PC-9 (cell line): Measurements from ENCODE around the gene ADAMTS6. TPM values are rescaled to one million over a fixed set of nuclear protein-coding genes. Genes with fewer than 3 reads are reported as not detected.

Source experiments
- BruUV-seq: library from RNA; stranded (reverse); fragments of 400-500 nt; replicated peaks from 2 replicates; lab custom pipeline; 2021; lab: Mats Ljungman, UMichigan
- CTCF ChIA-PET: fragments of 300-600 bp; sonication (Branson Sonifier 250); formaldehyde crosslinking; loops from one replicate; lab custom pipeline; 2022; ENCODE audit warnings: antibody characterized with exemption; lab: Charles Lee
- POLR2A ChIA-PET: fragments of 300-600 bp; sonication (Branson Sonifier 250); formaldehyde crosslinking; loops from one replicate; lab custom pipeline; 2022; ENCODE audit warnings: antibody characterized with exemption; ENCODE audit not compliant: unreplicated experiment; lab: Charles Lee
- DNase-seq, 2 experiments: peaks; one replicate each; pipeline versions ENCODE4 v3.0.0 to v3.0.0-alpha.2; 2015 to 2022; ENCODE audit warnings: mixed read lengths in 1 of 2
- H2AFZ ChIP-seq: fragments of 200-600 bp; sonication (generic); 2 replicates; pipeline ENCODE4 v1.8.1; 2017; ENCODE audit warnings: antibody characterized with exemption
- H3F3A ChIP-seq: fragments of 200-600 bp; sonication (generic); 2 replicates; pipeline ENCODE4 v1.8.1; 2017; ENCODE audit warnings: antibody characterized with exemption, mild to moderate bottlenecking, low read depth; ENCODE audit not compliant: insufficient read depth
- H3K27ac ChIP-seq: fragments of 200-600 bp; sonication (generic); 2 replicates; pipeline ENCODE4 v1.6.1; 2016; ENCODE audit warnings: mixed run types
- H3K27me3 ChIP-seq: fragments of 200-600 bp; sonication (generic); 2 replicates; pipeline ENCODE4 v1.6.1; 2016; ENCODE audit warnings: low read depth, mixed run types; ENCODE audit not compliant: insufficient read depth
- H3K36me3 ChIP-seq: fragments of 200-600 bp; sonication (generic); 2 replicates; pipeline ENCODE4 v1.6.1; 2016; ENCODE audit warnings: low read depth, mixed run types
- H3K4me1 ChIP-seq: fragments of 200-600 bp; sonication (generic); replicated peaks from 2 replicates; pipeline ENCODE4 v1.6.1; 2016; ENCODE audit warnings: mixed run types; ENCODE audit not compliant: insufficient read depth
- H3K4me2 ChIP-seq: fragments of 200-600 bp; sonication (generic); 2 replicates; pipeline ENCODE4 v1.6.1; 2017; ENCODE audit warnings: mixed run types
- H3K4me3 ChIP-seq: fragments of 200-600 bp; sonication (generic); 2 replicates; pipeline ENCODE4 v1.6.1; 2016; ENCODE audit warnings: mixed run types
- H3K79me2 ChIP-seq: fragments of 200-600 bp; sonication (generic); 2 replicates; pipeline ENCODE4 v1.6.1; 2017; ENCODE audit warnings: low read depth, mixed run types
- H3K9me2 ChIP-seq: fragments of 200-600 bp; sonication (generic); 2 replicates; pipeline ENCODE4 v1.8.1; 2017; ENCODE audit warnings: mild to moderate bottlenecking; ENCODE audit not compliant: insufficient read depth
- H3K9me3 ChIP-seq: fragments of 200-600 bp; sonication (generic); 2 replicates; pipeline ENCODE4 v1.8.1; 2016; ENCODE audit warnings: low read depth; ENCODE audit not compliant: insufficient read depth
- H4K20me1 ChIP-seq: fragments of 200-600 bp; sonication (generic); 2 replicates; pipeline ENCODE4 v1.8.1; 2017; ENCODE audit not compliant: insufficient read depth
- CTCF ChIP-seq: fragments of 200-600 bp; sonication (generic); conservative IDR thresholded peaks from 2 replicates; pipeline ENCODE4 v1.6.1; 2017; ENCODE audit warnings: mixed run types, antibody characterized with exemption, mild to moderate bottlenecking, moderate library complexity
- EZH2 ChIP-seq: fragments of 200-600 bp; sonication (generic); IDR thresholded peaks from 2 replicates; pipeline ENCODE4 v1.8.0; 2017; ENCODE audit warnings: antibody characterized with exemption, low read depth
- intact Hi-C: fragments of 100-400 bp; cut with micrococcal nuclease; formaldehyde crosslinking; loops from one replicate; pipeline ENCODE4 v1.10.0; 2022; ENCODE audit not compliant: unreplicated experiment
- total RNA-seq: library from RNA; stranded (reverse); gene quantifications from 2 replicates; pipeline ENCODE4 v1.2.3, GENCODE V29; 2021

ADAMTS6 gene
- total RNA-seq, 1 experiment from 2014 or later = 1.4 TPM

GRCh38 chr5:65117525-65117924 lies 364.2 kb downstream of the ADAMTS6 start:
- no peak overlapping the region for H3K4me2 ChIP-seq
- H3K79me2 ChIP-seq = no peaks in the 10 kb centered on the region
- ChIA-PET CTCF (no interaction called here), POLR2A (no interaction called here)
- TF ChIP-seq CTCF = no peak
- H3K36me3 ChIP-seq = no peaks in the 10 kb centered on the region
- intact Hi-C loops = no loop called here
- no peaks in the 10 kb centered on the region for H4K20me1 ChIP-seq
- no peak for DNase-seq
- no TSS peak for BruUV-seq
- H3F3A ChIP-seq = no peaks in the 10 kb centered on the region
- H3K27me3 ChIP-seq = no peaks in the 10 kb centered on the region
- H3K9me3 ChIP-seq = peaks cover 7% of the 10 kb centered on the region
- no peaks in the 10 kb centered on the region for H3K4me1 ChIP-seq
- H3K9me2 ChIP-seq = no peaks in the 10 kb centered on the region
- H3K27ac ChIP-seq = no peak overlapping the region
- no peak overlapping the region for H2AFZ ChIP-seq
- H3K4me3 ChIP-seq = no peak overlapping the region

GRCh38 chr5:65113771-65114170 lies 367.9 kb downstream of the ADAMTS6 start:
- H3F3A ChIP-seq = no peaks in the 10 kb centered on the region
- intact Hi-C loops = no loop called here
- no peak overlapping the region for H3K4me3 ChIP-seq
- H3K9me2 ChIP-seq = no peaks in the 10 kb centered on the region; the same call in 1 of the 2 replicates
- H3K4me1 ChIP-seq = no peaks in the 10 kb centered on the region
- no peaks in the 10 kb centered on the region for H3K27me3 ChIP-seq
- BruUV-seq = no TSS peak
- H2AFZ ChIP-seq = no peak overlapping the region
- H3K4me2 ChIP-seq = no peak overlapping the region
- no peaks in the 10 kb centered on the region for H3K79me2 ChIP-seq
- CTCF ChIA-PET = no interaction called here
- H3K9me3 ChIP-seq = peaks cover 5% of the 10 kb centered on the region; the same call in 1 of the 2 replicates
- TF ChIP-seq EZH2 = no peak
- TF ChIP-seq CTCF = no peak
- POLR2A ChIA-PET = no interaction called here
- no peak for DNase-seq
- no peak overlapping the region for H3K27ac ChIP-seq
- H4K20me1 ChIP-seq = no peaks in the 10 kb centered on the region
- H3K36me3 ChIP-seq = no peaks in the 10 kb centered on the region

GRCh38 chr5:65111961-65112658 lies 369.6 kb downstream of the ADAMTS6 start:
- H3F3A ChIP-seq = no peaks in the 10 kb centered on the region
- POLR2A ChIA-PET = no interaction called here
- CTCF ChIA-PET = no interaction called here

More at GRCh38 chr5:65111961-65112658, 369.6 kb downstream of the ADAMTS6 start:
- Histone ChIP-seq H3K9me3 (no peaks in the 10 kb centered on the region), H3K4me1 (no peaks in the 10 kb centered on the region), H3K79me2 (no peaks in the 10 kb centered on the region), H3K36me3 (no peaks in the 10 kb centered on the region), H3K9me2 (no peaks in the 10 kb centered on the region; the same call in 1 of the 2 replicates), H3K4me2 (no peak overlapping the region), H2AFZ (no peak overlapping the region), H3K27me3 (no peaks in the 10 kb centered on the region), H3K27ac (no peak overlapping the region), H3K4me3 (no peak overlapping the region), H4K20me1 (no peaks in the 10 kb centered on the region)
- intact Hi-C loops = no loop called here
- no peak for DNase-seq
- no peak for TF ChIP-seq EZH2
- TF ChIP-seq CTCF = no peak
- no TSS peak for BruUV-seq
